ENCODE data around the gene FEM1B.

The FEM1B gene

GRCh38 chr15:68332266-68332665 is 54.7 kb downstream of the FEM1B start:
- TF ChIP-seq, protein P1, sequence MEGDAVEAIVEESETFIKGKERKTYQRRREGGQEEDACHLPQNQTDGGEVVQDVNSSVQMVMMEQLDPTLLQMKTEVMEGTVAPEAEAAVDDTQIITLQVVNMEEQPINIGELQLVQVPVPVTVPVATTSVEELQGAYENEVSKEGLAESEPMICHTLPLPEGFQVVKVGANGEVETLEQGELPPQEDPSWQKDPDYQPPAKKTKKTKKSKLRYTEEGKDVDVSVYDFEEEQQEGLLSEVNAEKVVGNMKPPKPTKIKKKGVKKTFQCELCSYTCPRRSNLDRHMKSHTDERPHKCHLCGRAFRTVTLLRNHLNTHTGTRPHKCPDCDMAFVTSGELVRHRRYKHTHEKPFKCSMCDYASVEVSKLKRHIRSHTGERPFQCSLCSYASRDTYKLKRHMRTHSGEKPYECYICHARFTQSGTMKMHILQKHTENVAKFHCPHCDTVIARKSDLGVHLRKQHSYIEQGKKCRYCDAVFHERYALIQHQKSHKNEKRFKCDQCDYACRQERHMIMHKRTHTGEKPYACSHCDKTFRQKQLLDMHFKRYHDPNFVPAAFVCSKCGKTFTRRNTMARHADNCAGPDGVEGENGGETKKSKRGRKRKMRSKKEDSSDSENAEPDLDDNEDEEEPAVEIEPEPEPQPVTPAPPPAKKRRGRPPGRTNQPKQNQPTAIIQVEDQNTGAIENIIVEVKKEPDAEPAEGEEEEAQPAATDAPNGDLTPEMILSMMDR (IDR thresholded peaks at IDR 0.05; ENCODE audit: control insufficient read depth, extremely low read depth, insufficient read depth), result no peak
- no peak overlapping the region for H3K4me3 ChIP-seq (ENCODE audit: low read depth, low read length)
- no peak for DNase-seq (ENCODE audit: low read depth)

DNA sequence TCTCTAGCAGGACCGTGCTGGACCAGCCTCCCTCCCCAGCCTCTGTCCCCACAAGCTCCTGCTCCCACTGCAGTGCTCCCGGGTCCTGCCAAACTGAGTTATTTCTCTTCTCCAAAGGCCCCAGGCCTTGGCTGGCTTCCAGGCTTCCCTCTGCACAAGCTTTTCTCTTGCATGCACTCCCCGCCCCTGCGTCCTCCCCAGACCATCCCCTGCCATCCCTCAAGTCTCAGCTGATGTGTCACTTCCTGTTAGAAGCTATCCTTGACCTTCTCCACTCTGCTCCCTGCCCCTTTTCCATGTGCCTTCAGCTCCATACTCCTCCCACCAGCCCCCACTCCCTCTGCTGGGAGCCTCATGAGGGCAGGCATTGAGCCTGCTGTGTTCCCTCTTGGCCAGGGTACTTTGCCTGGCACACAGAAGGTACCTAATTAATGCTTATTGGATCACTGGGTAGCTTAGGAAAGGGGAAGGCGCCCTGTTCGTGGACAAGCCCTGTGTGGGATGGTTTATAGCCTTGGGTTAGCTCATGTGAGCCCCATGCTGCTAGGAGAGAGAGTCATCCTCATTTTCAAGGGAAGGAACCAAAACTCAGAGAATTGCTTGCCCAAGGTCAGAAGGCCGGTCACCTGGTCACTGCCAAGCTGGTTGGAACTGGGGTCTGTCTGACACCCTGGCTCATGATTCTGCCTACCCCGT is 56.4 kb downstream of the FEM1B start:
- TF ChIP-seq, protein P1 (IDR thresholded peaks at IDR 0.05; ENCODE audit: control insufficient read depth, extremely low read depth, insufficient read depth), result no peak
- DNase-seq (ENCODE audit: low read depth), result no peak
- H3K4me3 ChIP-seq (ENCODE audit: low read depth, low read length), result no peak overlapping the region

DNA sequence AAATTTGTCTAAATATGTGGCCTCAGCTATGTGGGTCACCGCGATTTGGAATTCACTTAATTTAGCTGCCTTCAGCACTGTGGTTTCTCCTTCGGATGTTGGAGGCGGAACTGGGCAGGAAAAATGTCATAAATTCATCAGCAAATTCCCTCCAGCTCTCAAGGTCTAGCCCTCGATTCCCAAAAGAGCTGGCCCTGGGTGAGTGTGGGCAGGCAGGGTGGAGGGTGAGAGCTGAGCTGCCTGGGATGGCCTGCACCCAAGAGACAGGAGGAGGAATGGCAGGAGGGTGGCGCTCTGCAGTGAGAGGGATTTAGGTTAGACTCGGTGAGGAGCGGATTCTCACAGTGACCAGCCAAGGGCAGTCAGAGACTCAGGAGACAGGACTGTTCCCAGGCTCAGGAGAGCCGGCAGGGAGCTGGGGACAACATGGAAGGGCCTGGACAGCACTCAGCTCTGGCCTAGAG is 57.1 kb downstream of the FEM1B start:
- TF ChIP-seq, protein P1 (IDR thresholded peaks at IDR 0.05; ENCODE audit: control insufficient read depth, extremely low read depth, insufficient read depth), result no peak

GRCh38 chr15:68335251-68335650 is 57.7 kb downstream of the FEM1B start:
- no peak overlapping the region for H3K4me3 ChIP-seq (ENCODE audit: low read depth, low read length)
- TF ChIP-seq, protein P1 (IDR thresholded peaks at IDR 0.05; ENCODE audit: control insufficient read depth, extremely low read depth, insufficient read depth), result no peak
- DNase-seq (ENCODE audit: low read depth), result no peak

More for the DNA sequence above, 57.1 kb downstream of the FEM1B start:
- no peak overlapping the region for H3K4me3 ChIP-seq (ENCODE audit: low read depth, low read length)
- DNase-seq (ENCODE audit: low read depth), result no peak

- no peak overlapping the region for H3K4me3 ChIP-seq (ENCODE audit: low read depth, low read length)
- TF ChIP-seq, protein P1 (IDR thresholded peaks at IDR 0.05; ENCODE audit: control insufficient read depth, extremely low read depth, insufficient read depth), result no peak
- no peak for DNase-seq (ENCODE audit: low read depth)
Observed at GRCh38 chr15:68335655-68336054, 58.1 kb downstream of the FEM1B start.

GRCh38 chr15:68336516-68336915 is 59.0 kb downstream of the FEM1B start:
- DNase-seq (ENCODE audit: low read depth), result no peak
- TF ChIP-seq, protein P1 (IDR thresholded peaks at IDR 0.05; ENCODE audit: control insufficient read depth, extremely low read depth, insufficient read depth), result no peak
- H3K4me3 ChIP-seq (ENCODE audit: low read depth, low read length), result no peak overlapping the region

- TF ChIP-seq, protein P1 (IDR thresholded peaks at IDR 0.05; ENCODE audit: control insufficient read depth, extremely low read depth, insufficient read depth), result no peak
- H3K4me3 ChIP-seq (ENCODE audit: low read depth, low read length), result no peak overlapping the region
- DNase-seq (ENCODE audit: low read depth), result no peak
Observed at GRCh38 chr15:68337826-68338225, 60.3 kb downstream of the FEM1B start.

Data from LNCaP clone FGC (cell line).